Measurements from ENCODE around the gene XYLT1. TPM values are rescaled to one million over a fixed set of nuclear protein-coding genes. Genes with fewer than 3 reads are reported as not detected.

Gene XYLT1
- total and polyA plus RNA-seq, 2 of the 4 experiments (the other 2 are of a cell fraction) = 9.0 to 12.7 TPM

DNA sequence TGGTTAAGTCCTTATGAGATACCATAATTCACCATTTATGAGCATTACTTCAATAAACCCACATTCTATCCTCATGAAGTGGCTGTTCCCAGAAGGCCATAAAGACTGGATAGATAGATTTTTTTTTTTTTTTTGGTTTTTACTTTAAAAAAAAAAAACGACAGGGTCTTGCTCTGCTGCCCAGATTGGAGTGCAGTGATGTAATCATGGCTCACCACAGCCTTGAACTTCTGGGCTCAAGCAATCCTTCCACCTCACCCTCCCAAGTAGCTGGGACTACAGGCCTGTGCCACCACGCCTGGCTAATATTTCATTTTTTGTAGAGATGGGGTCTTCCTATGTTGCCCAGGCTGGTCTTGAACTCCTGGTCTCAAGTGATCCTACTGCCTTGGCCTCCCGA lies 102.3 kb downstream of the XYLT1 start:
- dilution Hi-C loops (cut with HindIII; ENCODE audit: low sequenced_read_pairs, unreplicated experiment) = no loop called here
- Histone ChIP-seq H2AFZ (replicated peaks; ENCODE audit: low read length, poor library complexity) (no peak overlapping the region), H3K9me1 (ENCODE audit: insufficient read depth, low read length) (peaks cover 9% of the 10 kb centered on the region; the same call in 1 of the 2 replicates), H4K5ac (ENCODE audit: low read depth, low read length) (no peak overlapping the region), H3K36me3 (ENCODE audit: control insufficient read depth, insufficient read depth, low read length) (no peaks in the 10 kb centered on the region), H3K4ac (ENCODE audit: low read depth, low read length) (no peak overlapping the region), H2BK20ac (ENCODE audit: low read depth, low read length) (no peak overlapping the region), H3K27ac (ENCODE audit: insufficient read depth, low read length) (no peak overlapping the region), H2AK5ac (ENCODE audit: low read depth, low read length) (no peak overlapping the region), H3K14ac (replicated peaks; ENCODE audit: low read depth, low read length) (no peak overlapping the region), H3K4me1 (ENCODE audit: control insufficient read depth, insufficient read depth, low read length) (peaks cover 13% of the 10 kb centered on the region), H4K20me1 (ENCODE audit: insufficient read depth, low read length) (peaks cover 36% of the 10 kb centered on the region), H2AK9ac (replicated peaks; ENCODE audit: low read depth, low read length, poor library complexity) (no peak overlapping the region), H3K4me2 (ENCODE audit: low read depth, low read length) (no peak overlapping the region), H4K91ac (ENCODE audit: insufficient read depth, low read depth, low read length) (no peak overlapping the region), H2BK15ac (ENCODE audit: low read depth, low read length) (no peak overlapping the region), H3K79me1 (ENCODE audit: low read depth in 1 of 2, low read length in 2 of 2) (peaks cover 21 to 49% of the 10 kb centered on the region in 2 experiments), H4K8ac (ENCODE audit: low read depth in 2 of 2, low read length in 2 of 2) (no peak overlapping the region), H2BK120ac (ENCODE audit: low read depth, low read length) (no peak overlapping the region), H3K18ac (ENCODE audit: low read depth, low read length) (no peak overlapping the region), H3K9ac (ENCODE audit: low read depth, low read length) (no peak overlapping the region), H3K27me3 (ENCODE audit: control insufficient read depth, insufficient read depth, low read length) (no peaks in the 10 kb centered on the region), H3K56ac (ENCODE audit: extremely low read depth, insufficient read depth, low read length) (no peak overlapping the region), H3K4me3 (ENCODE audit: insufficient read depth, low read depth, low read length) (no peak overlapping the region), H3K9me3 (ENCODE audit: control insufficient read depth, insufficient read depth, low read length) (no peaks in the 10 kb centered on the region), H2BK5ac (ENCODE audit: low read depth, low read length, poor library complexity, severe bottlenecking) (no peak overlapping the region), H3K23ac (ENCODE audit: low read depth, low read length) (no peak overlapping the region)
- ChIA-PET CTCF (no interaction called here), POLR2A (ENCODE audit: unreplicated experiment) (no interaction called here)
- no peak for DNase-seq
- intact Hi-C loops (cut with micrococcal nuclease) = no loop called here
- ATAC-seq (ENCODE audit: low read depth) = no peak
- no TSS peak for BruUV-seq (replicated peaks)
- TF ChIP-seq BHLHE40 (IDR thresholded peaks at IDR 0.05; ENCODE audit: low read depth, low read length) (no peak), MAZ (IDR thresholded peaks at IDR 0.05; ENCODE audit: borderline replicate concordance, low read depth, low read length) (no peak), SMC3 (IDR thresholded peaks at IDR 0.05; ENCODE audit: low read depth, low read length) (no peak), RAD21 (IDR thresholded peaks at IDR 0.05; ENCODE audit: low read length) (no peak), MXI1 (IDR thresholded peaks at IDR 0.05; ENCODE audit: borderline replicate concordance, low read depth, low read length) (no peak), NFE2L2 (IDR thresholded peaks at IDR 0.05; ENCODE audit: low read depth, low read length) (no peak)
- TF ChIP-seq, protein P1, sequence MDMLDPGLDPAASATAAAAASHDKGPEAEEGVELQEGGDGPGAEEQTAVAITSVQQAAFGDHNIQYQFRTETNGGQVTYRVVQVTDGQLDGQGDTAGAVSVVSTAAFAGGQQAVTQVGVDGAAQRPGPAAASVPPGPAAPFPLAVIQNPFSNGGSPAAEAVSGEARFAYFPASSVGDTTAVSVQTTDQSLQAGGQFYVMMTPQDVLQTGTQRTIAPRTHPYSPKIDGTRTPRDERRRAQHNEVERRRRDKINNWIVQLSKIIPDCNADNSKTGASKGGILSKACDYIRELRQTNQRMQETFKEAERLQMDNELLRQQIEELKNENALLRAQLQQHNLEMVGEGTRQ (IDR thresholded peaks at IDR 0.05; ENCODE audit: low read depth, low read length) = no peak
- TF ChIP-seq, protein P2, sequence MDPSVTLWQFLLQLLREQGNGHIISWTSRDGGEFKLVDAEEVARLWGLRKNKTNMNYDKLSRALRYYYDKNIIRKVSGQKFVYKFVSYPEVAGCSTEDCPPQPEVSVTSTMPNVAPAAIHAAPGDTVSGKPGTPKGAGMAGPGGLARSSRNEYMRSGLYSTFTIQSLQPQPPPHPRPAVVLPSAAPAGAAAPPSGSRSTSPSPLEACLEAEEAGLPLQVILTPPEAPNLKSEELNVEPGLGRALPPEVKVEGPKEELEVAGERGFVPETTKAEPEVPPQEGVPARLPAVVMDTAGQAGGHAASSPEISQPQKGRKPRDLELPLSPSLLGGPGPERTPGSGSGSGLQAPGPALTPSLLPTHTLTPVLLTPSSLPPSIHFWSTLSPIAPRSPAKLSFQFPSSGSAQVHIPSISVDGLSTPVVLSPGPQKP (IDR thresholded peaks at IDR 0.05; ENCODE audit: borderline replicate concordance, low read depth, low read length) = no peak
- TF ChIP-seq, protein P3, sequence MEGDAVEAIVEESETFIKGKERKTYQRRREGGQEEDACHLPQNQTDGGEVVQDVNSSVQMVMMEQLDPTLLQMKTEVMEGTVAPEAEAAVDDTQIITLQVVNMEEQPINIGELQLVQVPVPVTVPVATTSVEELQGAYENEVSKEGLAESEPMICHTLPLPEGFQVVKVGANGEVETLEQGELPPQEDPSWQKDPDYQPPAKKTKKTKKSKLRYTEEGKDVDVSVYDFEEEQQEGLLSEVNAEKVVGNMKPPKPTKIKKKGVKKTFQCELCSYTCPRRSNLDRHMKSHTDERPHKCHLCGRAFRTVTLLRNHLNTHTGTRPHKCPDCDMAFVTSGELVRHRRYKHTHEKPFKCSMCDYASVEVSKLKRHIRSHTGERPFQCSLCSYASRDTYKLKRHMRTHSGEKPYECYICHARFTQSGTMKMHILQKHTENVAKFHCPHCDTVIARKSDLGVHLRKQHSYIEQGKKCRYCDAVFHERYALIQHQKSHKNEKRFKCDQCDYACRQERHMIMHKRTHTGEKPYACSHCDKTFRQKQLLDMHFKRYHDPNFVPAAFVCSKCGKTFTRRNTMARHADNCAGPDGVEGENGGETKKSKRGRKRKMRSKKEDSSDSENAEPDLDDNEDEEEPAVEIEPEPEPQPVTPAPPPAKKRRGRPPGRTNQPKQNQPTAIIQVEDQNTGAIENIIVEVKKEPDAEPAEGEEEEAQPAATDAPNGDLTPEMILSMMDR (conservative IDR thresholded peaks at IDR 0.05; ENCODE audit: low read depth, low read length) = no peak
- WGBS, 2 experiments (ENCODE audit: extremely low coverage in 2 of 2, insufficient read length in 1 of 2) = no CpG with 5 or more reads among the region's 3 CpGs
- in situ Hi-C loops (cut with MboI; ENCODE audit: low sequenced_read_pairs) = no loop called here
